GM18511 (cell line): ENCODE results near the gene FCMR.
"Not testable (repeated sequence)": the region's sequence is repeated elsewhere in the genome, so short reads cannot be mapped to it uniquely, and the experiment has no call there.

ENCODE experiments used
- ATAC-seq: cut with Tn5 transposase; IDR thresholded peaks from one replicate; pipeline ENCODE4 v1.9.1; 2021; ENCODE audit warnings: mild to moderate bottlenecking, moderate library complexity; ENCODE audit not compliant: unreplicated experiment

Gene FCMR

DNA sequence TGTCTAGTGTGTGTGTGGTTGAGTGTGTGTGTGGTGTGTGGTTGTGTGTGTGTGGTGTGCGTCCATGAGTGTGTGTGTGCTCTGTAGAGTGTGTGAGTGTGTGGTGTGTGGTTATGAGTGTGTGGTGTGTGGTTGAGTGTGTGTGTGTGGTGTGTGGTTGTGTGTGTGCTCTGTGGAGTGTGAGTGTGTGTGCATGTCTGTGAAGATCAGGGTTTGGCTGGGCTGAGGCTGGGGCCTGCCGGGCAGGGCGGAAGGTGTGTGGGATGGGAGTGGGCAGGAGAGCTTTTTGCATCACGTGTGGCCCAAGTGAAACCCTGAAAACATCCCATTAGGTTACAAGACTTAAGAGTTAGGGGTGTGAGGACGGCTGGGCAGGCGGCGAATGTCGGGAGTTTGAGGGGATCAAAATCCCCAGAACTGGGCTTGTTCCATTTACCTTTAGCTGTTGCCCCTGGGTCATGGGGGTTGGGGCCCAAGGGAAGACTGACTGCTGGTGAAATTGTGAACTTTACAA is 2.9 kb upstream of the FCMR start:
- peak; percentile 30 for ATAC-seq

DNA sequence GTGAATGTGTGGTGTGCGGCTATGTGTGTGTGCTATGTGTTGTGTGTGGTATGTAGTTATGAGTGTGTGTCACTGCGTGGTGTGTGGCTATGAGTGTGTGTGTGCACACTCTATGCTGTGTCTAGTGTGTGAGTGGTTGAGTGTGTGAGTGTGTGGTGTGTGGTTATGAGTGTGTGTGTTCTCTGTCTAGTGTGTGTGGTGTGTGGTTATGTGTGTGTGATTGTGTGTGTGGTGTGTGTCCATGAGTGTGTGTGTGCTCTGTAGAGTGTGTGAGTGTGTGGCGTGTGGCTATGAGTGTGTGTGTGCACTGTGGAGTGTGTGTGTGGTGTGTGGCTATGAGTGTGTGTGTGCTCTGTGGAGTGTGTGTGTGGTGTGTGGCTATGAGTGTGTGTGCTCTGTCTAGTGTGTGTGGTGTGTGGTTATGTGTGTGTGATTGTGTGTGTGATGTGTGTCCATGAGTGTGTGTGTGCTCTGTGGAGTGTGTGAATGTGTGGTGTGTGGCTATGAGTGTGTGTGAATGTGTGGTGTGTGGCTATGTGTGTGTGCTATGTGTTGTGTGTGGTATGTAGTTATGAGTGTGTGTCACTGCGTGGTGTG is 2.3 kb upstream of the FCMR start:
- not testable (repeated sequence) for ATAC-seq

DNA sequence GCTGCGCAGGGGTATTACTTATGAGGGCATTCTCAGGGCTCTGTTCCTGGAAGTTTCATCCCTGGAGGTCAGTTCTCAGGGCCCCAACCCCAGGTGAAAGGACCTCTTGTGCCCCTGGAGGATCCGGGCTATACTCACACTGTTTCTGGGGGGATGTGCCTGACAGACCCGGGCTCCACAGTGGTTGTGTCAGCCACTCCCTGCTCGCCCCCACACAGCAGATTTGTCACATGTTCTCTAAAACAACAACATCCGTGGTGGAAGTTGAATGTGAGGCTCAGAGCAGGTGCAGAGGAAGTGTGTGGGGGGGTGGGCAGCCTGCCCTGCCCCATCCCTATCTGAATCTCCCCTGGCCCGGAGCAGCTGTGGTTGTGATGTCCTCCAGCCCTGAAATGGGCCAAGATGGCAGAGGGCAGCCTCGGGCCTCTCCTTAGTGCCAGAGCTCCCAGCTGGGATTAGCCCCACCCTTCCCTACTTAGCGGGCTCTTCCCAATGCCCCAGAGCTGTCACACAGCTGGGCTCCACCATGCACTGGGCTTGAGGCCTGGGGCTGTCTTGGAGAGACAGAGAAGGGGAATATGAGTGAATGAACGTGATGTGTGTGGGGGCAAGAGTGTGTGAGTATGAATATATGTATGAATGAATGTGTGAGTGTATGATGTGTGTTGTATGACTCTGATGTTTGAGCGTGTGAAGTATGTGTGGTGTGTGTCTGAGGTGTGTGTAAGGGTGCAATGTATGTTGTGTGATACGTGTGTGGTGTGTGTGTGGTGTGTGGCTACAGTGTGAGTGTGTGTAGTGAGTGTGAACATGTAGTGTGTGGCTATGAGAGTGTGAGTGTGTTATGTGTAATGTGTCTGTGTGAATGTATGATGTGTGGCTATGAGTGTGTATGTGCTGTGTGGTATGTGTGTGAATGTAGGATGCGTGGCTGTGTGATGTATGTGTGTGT is 1.5 kb upstream of the FCMR start:
- ATAC-seq = peak; percentile 61

DNA sequence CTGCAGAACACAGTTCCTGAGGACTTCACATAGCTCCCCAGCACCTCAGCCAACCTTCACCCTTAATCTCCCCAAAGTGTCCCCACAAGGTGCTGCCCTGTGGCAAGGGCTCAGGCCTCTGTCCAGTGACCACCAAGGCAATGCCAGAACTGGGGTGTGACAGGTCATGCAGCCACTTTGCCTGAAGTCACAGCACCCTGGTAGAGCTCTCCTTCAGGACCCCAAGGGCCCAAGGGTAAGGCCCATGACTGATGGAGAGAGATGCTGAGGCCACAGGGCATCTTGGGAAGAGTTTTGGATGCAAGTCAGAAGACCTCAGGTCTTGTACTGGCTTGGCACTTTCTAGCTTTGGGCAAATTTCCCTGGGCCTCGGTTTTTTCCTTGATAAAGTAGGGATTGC is 783 bp upstream of the FCMR start:
- no peak for ATAC-seq

DNA sequence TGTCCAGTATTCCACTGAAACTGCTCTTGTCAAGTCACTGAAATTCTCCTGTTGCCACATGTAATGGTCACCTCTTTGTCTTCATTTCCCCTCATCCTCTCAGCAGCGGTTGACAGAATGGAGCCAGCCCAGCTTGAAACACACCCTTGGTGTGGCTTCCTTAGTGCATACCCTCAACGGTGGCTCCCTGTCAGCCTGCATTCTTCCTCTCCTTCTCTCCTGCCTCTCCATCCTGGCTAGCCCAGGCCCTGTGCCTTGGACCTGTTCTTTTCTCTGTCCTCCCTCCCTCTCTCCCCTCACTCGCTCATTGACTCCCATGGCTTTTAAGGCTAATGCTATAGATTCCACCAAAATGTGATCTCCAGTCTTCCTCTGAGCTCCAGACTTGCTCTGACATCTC is 3.7 kb downstream of the FCMR start:
- ATAC-seq = no peak

DNA sequence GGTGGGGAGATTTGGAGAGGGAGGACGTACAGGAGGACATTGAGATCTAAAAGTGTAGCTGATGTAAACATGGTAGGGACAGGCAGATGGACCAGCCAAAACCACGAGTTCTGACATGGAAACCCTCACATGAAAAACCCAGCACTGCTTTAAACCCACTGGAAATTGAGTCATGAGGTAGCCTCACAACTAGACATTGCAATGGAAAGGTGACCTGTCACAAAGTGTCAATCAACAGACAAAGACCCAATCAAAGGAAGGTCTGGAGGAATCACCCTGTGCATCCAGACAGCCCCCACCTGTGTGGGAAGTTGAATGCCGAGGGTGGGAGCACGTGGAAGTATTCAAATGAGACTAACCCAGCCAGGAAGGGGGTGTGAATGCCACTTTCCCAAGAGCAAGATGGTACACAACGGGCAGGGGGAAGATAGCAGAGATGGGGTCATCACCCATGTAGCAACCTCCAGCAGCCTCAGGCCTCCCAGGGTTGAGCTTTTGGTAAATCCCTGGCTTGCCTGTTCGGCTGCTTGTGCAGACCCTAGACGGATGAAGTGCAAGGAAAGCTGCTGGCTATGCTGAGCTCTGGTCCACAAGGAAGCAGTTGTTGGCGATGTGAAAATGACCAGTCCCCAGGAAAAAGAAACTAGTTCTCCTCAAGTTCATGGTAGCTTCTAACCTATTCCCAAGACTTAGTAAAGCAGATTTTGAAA is 5.6 kb downstream of the FCMR start:
- ATAC-seq = no peak

DNA sequence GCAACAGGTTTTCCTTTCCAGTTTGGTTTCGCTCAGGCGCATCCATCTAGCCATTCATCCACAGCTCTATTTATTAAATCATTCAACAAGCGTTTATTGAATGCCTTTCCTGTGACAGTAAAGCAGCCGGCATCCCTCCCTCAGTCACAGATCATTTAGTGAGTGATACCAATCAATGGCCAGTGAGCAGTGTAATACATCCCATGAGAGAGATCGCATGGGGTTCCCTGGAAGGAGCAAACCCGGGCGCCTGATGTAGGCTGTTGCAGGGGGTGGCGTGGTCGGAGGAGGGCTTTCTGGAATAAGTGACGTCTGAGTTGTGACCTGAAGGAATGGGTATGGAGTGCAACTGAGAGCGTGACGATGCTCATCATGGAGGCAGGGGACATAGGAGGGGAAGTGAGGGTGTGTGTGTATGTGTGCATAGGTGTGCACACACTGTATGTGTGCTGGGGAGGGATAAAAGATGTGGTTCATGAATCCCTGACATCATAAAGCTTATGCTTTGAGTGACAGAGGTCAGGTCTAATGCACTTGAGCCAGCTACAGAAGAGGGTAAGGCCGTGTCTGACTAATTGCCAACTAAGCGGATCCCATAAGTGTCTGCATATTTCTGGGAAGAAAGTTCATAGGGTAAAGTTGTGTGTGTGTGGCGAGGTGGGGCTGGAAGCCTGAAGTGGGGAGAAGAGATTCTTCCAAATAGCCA is 6.6 kb downstream of the FCMR start:
- no peak for ATAC-seq

DNA sequence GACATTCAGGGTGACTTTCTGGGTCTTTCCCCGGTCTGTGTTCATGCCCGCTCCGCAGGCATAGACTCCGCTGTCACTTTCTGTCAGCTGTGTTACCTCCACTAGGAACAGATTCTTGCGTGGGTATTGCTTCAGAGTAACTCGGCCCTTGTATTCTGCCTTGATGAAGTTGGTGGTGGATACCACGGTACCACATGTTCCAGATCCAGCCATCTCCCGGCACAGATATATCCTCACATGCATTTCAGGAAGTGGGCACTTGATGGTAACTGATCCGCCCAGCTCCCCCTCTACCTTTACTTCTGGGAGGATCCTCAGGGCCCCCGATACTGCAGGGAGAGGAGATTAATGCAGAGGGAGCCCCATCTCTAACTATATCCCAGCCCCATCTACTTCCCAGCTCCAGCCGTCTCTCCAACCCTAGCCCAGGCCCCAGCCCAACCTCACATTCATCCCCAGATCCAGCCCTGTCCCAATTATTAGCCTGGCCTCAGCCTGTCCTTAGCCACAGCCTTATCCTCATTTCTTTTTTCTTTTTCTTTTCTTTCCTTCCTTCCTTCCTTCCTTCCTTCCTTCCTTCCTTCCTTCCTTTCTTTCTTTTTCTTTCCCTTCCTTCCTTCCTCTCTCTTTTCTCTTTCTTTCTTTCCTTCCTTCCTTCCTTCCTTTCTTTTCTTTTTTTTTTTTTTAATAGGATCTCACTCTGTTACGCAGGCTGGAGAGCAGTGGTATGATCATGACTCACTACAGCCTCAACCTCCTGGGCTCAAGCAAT is 7.8 kb downstream of the FCMR start:
- ATAC-seq = no peak

DNA sequence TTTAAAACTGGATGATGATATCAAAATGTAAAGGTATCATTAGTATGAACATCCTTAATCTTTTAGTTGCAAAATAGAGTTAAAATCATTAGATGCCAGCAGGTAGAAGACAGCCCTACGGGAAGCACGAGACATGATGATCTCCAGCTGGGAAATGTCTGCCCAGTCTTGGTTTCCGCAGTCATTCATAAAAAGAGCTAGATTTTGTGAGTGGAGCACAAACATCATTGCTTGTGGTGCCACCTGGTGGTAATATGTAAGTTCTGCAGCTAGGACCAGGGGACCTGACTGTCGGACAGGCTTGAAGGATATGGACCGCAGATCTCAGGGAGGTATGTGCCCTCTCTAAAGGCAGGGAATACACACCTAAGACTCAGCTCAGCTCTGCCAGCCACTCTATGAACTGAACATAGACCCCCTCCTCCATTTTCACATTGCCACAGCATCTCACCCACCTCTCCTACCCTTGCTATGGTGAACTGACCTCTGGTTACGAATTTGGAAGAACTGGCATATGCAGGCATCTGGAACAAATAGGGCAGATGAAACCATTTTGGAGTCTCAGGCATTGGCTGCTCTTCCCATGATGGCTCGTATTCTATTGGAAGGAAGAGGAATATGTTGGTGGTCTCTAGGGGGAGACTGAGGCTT is 9.2 kb downstream of the FCMR start:
- ATAC-seq = no peak

DNA sequence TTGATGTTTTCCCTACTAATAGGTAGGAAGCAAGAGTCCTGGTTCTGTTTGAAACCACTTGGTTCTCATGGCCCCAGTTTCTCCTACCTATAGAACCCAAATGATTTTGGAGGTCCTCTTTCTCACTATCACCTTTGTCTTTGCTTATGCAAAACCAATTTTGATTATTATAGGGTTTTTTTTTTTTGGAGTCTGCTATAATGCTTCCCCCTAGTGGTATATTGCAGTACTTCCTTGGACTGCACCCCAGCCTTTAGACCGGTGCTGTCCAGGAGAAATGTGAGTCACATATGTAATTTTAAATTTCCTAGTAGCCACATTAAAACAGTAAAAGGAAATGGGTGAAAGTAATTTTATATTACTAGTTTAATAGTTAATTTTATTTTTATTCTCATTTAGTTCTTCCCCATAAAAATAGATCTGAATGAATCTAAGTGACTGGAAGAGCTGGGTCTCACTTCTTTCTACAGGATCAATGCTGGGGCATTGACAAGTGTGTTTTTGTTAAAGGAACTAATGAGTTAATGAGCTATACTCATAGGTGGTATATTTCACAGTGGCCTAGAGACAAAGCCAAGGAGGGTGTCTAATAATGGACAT is 10.6 kb downstream of the FCMR start:
- no peak for ATAC-seq

DNA sequence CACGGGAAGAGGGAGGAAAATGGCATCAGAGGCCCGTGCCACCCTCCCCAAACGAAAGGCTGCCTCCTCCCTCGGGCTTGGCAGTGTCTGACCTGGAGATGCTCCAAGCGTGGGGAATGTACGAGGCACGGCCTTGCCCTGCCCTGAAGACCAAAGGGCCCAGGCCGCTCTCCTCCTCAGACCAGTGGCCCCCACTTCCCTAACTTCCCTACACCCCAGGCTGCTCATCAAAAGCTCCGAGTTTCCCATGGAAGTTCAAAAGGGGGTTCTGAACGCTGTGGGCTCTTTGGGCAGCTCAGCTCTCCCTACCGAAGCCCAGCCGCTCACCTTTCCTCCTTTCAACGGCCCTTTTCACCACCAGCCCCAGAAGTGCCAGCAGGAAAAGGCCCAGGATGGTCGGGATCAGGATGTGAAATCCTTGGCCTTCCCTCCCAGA is 11.8 kb downstream of the FCMR start:
- no peak for ATAC-seq

DNA sequence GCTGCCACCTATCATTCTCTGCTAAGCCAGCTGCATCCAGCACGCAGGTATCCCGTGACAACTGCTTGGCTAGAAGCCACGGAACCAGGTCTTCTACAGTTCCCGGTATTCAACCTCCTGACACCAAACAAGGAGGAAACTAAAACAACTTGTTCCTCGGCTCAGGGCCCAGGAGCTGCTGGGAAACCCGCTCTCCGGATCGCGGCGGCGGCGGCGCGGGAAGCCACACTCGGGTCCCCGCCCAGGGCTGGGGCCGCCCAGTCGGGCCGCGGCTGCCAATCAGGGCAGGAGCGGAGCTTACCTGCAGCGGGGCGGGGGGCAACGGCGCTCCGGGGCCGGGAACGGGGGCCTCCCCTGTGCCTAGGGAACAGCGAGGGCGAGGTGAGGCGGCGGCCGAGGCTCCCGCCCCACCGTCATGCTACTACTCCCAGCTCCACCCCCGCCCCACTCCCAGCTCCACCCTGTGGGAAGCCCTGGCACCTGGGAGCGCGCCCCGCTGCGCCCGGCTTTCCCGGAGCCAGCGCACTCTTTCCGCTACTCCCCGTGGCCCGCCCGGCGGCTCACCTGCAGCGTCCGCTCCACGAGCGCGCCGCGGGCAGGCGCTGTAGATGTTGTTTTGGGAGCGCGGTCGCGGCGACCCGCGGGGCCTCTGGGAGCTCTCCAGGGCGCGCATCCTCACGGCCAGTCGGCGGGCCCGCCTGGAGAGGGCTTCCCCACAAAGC is 12.4 kb downstream of the FCMR start:
- ATAC-seq = no peak

DNA sequence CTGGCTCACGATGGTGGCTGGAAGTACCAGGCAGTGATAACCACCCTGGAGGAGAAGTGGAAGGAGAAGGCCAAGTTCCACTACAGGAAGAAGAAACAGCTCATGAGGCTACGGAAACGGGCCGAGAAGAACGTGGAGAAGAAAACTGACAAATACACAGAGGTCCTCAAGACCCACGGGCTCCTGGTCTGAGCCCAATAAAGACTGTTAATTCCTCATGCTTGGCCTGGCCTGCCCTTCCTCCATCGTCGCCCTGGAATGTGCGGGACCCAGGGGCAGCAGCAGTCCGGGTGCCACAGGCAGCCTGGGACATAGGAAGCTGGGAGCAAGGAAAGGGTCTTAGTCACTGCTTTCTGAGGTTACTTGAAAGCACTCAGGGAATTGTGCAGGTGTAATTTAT is 13.7 kb downstream of the FCMR start:
- no peak for ATAC-seq

DNA sequence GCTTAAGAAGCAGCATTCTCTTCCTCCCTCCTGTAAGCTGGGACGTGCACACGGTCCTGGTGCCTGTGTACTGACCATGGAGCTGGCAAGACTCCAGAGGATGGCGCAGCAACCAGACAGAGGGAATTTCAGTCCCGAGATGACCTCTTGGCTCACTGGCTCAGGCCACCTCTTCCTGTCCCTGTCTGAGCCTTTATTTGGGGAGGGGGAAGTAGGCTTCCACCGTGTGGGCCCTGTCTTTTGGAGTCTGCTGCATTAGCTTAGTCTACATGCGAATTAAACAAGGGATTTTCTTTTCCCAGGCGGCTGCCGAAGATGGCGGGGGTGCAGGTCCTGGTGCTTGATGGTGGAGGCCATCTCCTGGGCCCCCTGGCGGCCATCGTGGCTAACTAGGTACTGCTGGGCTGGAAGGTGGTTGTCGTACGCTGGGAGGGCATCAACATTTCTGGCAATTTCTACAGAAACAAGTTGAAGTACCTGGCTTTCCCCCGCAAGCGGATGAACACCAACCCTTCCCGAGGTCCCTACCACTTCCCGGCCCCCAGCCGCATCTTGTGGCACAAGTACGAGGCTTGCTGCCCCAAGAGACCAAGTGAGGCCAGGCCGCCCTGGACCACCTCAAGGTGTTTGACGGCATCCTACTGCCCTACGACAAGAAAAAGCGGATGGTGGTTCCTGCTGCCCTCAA is 14.3 kb downstream of the FCMR start:
- no peak for ATAC-seq

DNA sequence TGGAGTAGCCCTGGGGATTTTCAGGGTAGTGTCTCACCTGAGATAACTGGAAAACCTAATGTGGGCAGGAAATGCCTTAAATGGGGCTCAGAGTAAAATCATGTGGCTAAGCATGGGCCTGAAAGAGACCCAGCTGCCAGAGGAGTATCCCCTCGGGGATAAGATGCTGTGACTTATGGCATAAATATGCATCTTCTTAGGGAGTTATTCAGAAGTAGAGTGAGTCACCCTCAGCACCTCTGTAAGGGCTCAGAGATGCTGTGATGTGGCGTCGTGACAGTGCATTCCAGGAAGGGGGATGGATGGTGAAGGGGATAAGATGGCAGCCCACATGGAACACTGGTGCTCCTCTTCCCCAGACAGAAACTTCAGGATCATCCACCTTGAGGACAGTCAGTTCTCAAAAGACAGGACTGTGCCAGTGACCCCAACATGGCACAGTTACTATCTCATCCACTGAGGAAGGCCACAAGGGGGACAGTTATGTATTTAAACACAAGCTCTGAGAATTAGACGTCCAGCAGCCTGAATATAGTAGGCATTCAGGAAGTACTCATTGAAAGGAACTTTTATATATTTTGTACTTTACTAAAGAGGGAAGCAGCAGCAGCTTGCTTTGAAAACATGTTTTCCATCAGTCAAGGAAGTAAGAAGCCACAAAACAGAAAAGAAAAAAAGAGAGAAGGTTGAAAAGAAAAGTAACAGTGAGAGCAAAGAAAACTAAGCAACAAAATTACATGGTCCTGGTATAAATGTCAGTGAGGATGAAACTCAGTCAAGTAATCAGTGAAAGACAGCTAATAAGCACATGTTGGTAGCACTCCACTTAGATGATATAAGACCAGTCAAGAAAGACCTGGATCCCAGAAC is 16.2 kb downstream of the FCMR start:
- peak; percentile 70 for ATAC-seq

DNA sequence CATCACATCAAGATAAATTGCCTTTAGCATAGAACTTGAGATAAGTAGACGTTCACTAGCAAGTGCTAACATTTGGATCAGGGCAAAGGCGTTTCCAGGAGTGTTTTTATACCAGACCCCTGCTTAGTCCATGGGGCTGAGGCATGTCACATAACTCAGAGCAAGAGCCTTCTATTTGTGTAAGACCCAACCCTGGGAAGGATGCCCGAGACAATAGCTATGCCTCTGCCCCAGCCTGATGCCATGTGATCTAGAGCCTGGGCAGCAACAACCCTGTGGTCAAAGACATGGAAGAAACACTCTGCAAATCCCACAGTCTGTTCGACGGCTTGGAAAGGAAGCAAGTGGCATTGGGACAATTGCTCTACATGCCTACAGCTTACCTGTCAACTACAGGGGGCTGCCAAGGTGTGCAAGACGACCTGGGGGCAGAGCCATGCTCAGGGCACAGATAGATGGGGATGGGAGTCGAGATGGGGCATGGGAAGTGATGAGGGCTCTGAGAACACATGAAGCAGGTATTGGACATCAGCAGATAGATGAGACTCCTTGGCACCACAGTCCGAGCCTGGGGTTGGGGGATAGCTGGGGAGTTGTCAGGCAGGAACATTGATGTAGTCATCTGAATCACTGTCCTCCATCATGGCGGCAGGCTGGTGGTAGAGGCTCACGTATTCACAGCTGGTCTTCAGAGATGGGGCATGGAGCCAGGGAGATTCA is 17.2 kb downstream of the FCMR start:
- no peak for ATAC-seq
